ENCODE results near the gene MIEN1. TPM values are rescaled to one million over a fixed set of nuclear protein-coding genes. Genes with fewer than 3 reads are reported as not detected.

Gene MIEN1, protein sequence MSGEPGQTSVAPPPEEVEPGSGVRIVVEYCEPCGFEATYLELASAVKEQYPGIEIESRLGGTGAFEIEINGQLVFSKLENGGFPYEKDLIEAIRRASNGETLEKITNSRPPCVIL
- 10 to 100 TPM; 47.0 to 57.3 (median 52.7) TPM for total RNA-seq

DNA sequence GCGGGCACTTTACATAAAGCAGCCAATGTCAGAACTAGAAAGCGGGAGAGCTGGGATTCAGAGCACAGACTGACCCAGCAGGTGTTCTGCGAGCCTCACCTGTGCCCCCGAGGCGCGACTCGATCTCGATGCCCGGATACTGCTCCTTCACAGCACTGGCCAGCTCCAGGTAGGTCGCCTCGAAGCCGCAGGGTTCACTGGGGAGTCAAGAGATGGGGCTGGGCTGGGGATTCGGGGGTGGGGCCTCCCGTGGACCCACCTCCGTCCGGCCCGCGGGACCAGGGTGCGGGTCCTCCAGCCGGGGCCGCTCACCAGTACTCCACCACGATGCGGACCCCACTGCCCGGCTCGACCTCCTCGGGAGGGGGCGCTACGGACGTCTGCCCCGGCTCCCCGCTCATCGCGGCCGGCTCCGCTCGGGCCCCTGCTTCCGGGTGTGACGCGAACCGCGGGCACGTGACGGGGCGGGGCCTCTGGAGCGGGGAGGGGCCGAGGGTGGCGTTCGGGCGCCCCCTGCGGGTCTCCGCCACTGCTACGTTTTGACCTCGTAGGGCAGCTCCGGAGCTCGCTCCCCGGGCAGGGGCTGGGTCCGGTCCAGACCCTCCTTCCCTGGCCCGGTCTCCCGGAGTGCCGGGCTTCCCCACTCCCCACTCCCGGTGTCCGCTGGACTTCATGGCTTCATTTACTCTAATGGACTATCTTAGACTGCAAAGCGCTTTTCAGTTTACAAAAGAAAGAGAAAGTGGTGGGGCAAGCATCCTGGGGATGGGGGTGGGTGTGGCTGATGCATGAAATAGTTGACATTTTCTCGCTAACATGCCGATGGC, at the start of gene MIEN1:
Gene MIEN1 (minus strand): TSS at position 438 of the 827 bp plus-strand sequence. CDS start 37 bp downstream, at position 401.
- Histone ChIP-seq H3K27ac (replicated peaks in 1 of 4) (peak within 1 kb of the TSS; percentile 87 to 92 (median 90)), H3K4me3 (peak within 1 kb of the TSS; percentile 74 to 92 (median 88)), H3K36me3 (peaks cover 10 to 40% (median 36%) of the 10 kb centered on the region in 4 donors), H3K9me3 (no peaks in the 10 kb centered on the region), H3K27me3 (peaks cover 0 to 5% (median 0%) of the 10 kb centered on the region in 4 donors), H3K4me1 (peaks cover 11 to 22% (median 16%) of the 10 kb centered on the region in 4 donors)
- peak; percentile 97 for DNase-seq (ENCODE audit: extremely low spot score)
- peak; percentile 89 to 97 for TF ChIP-seq POLR2AphosphoS5 (IDR thresholded peaks at IDR 0.05)
- TF ChIP-seq POLR2A (IDR thresholded peaks at IDR 0.05; ENCODE audit: low read depth) = peak; percentile 82
- TF ChIP-seq, protein P1, sequence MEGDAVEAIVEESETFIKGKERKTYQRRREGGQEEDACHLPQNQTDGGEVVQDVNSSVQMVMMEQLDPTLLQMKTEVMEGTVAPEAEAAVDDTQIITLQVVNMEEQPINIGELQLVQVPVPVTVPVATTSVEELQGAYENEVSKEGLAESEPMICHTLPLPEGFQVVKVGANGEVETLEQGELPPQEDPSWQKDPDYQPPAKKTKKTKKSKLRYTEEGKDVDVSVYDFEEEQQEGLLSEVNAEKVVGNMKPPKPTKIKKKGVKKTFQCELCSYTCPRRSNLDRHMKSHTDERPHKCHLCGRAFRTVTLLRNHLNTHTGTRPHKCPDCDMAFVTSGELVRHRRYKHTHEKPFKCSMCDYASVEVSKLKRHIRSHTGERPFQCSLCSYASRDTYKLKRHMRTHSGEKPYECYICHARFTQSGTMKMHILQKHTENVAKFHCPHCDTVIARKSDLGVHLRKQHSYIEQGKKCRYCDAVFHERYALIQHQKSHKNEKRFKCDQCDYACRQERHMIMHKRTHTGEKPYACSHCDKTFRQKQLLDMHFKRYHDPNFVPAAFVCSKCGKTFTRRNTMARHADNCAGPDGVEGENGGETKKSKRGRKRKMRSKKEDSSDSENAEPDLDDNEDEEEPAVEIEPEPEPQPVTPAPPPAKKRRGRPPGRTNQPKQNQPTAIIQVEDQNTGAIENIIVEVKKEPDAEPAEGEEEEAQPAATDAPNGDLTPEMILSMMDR (IDR thresholded peaks at IDR 0.05) = peak; percentile 90 to 94 (median 90)
- no peak for TF ChIP-seq EP300 (IDR thresholded peaks at IDR 0.05)
- intact Hi-C loops (cut with DNase I) = no loop called here
- 1% methylated on average over 21 of the region's 65 CpGs for WGBS

DNA sequence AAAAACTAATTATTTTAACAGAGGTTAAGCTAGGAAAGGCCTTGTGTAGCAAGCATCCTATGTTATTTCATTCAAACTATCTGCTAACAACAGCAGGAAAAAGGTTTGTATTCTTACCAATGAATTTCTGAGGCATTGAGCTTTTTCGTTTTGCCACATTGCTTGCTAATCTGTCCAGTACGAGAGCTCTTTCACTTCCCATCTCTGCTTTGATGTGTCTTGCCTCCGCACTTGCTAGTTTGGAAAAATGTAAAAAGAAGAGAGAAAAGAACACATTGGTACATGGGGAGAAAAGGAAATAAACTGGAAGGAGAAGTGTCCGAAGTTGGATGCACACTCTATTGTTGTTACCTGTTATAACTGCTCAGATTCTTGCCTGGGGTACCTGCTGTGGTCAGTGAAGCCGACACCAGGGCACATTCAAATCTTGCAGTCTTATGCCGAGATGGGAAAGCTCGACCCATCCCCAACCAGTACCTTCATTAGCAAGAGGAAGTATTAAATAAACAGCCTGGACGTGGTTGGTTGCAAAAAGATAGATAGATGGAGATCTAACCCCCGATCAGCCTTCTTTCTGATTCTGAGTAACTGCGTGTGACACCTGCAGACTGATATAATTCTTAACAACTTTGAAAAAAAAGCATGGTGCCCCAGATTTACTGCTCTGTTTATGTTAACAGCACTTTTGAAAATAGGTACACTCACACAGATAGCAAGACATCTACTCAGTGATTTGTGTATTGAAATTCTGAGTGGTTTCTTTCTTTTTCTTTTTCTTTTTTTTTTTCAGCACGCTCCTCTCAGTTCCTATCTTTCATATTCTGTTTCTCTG, 47.4 kb upstream of the MIEN1 start:
- TF ChIP-seq POLR2AphosphoS5 (IDR thresholded peaks at IDR 0.05) (no peak), POLR2A (IDR thresholded peaks at IDR 0.05; ENCODE audit: low read depth) (no peak), EP300 (IDR thresholded peaks at IDR 0.05) (no peak)
- TF ChIP-seq, protein P1 (IDR thresholded peaks at IDR 0.05) = no peak
- H3K4me1 ChIP-seq = no peaks in the 10 kb centered on the region
- H3K4me3 ChIP-seq = peak overlapping the region in 1 of 4 donors; percentile 4
- no peaks in the 10 kb centered on the region for H3K36me3 ChIP-seq
- DNase-seq (ENCODE audit: extremely low spot score) = no peak
- H3K27ac ChIP-seq (replicated peaks in 1 of 4) = no peak overlapping the region
- intact Hi-C loops (cut with DNase I) = no loop called here
- peaks cover 0 to 66% (median 0%) of the 10 kb centered on the region in 4 donors for H3K27me3 ChIP-seq
- WGBS = 47% methylated on average over 11 of the region's 11 CpGs
- no peaks in the 10 kb centered on the region for H3K9me3 ChIP-seq

DNA sequence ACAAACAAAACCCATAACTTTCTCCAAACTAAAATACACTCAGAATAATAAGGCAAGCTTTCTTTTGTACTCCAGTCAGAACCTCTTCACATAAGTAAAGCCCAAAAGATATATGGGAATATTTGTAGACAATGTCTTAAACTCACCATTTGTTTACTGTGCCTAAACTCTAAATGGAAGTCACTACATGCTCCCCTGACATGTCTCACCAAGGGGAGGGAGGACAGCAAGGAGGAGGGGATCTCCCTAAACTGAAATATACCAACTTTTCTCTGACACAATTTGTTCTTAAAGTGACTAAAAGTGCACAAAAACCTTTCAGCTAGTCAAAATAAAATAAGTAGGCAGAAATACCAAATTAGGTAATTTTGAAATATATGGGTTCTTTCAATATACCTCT, 45.9 kb upstream of the MIEN1 start:
- H3K4me3 ChIP-seq = no peak overlapping the region
- TF ChIP-seq POLR2AphosphoS5 (IDR thresholded peaks at IDR 0.05) (no peak), POLR2A (IDR thresholded peaks at IDR 0.05; ENCODE audit: low read depth) (no peak), EP300 (IDR thresholded peaks at IDR 0.05) (no peak)
- TF ChIP-seq, protein P1 (IDR thresholded peaks at IDR 0.05) = no peak

DNA sequence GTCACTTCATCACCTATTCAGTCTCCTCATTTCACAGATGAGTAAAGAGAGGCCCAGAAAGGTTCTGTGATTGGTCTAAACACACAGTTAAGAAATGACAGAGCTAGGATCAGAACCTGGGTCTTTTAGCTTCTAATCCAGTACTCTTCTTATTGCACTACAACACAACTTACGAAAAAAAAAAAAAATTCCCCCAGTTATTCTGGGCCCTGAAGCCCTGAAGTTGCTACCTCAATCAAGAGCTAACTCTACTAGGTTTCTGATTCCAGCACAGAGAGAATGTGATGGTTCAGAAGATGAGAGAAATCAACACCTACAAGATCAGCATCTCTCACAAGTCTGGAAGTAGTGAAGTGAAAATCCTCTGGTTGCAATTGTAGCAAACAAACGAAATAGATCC, 44.7 kb upstream of the MIEN1 start:
- no peak overlapping the region for H3K4me3 ChIP-seq
- H3K27me3 ChIP-seq = peaks cover 0 to 56% (median 0%) of the 10 kb centered on the region in 4 donors
- H3K27ac ChIP-seq (replicated peaks in 1 of 4) = no peak overlapping the region
- H3K9me3 ChIP-seq = no peaks in the 10 kb centered on the region
- TF ChIP-seq, protein P1 (IDR thresholded peaks at IDR 0.05) = no peak
- no peak for TF ChIP-seq EP300 (IDR thresholded peaks at IDR 0.05)
- TF ChIP-seq POLR2AphosphoS5 (IDR thresholded peaks at IDR 0.05) = no peak
- no peak for TF ChIP-seq POLR2A (IDR thresholded peaks at IDR 0.05; ENCODE audit: low read depth)
- no peaks in the 10 kb centered on the region for H3K36me3 ChIP-seq
- 78% methylated on average over 2 of the region's 2 CpGs for WGBS
- no peaks in the 10 kb centered on the region for H3K4me1 ChIP-seq
- no peak for DNase-seq (ENCODE audit: extremely low spot score)
- intact Hi-C loops (cut with DNase I) = no loop called here

More for the DNA sequence above, 45.9 kb upstream of the MIEN1 start:
- Histone ChIP-seq H3K27me3 (peaks cover 0 to 62% (median 0%) of the 10 kb centered on the region in 4 donors), H3K9me3 (no peaks in the 10 kb centered on the region), H3K4me1 (no peaks in the 10 kb centered on the region), H3K36me3 (no peaks in the 10 kb centered on the region), H3K27ac (replicated peaks in 1 of 4) (no peak overlapping the region)
- no peak for DNase-seq (ENCODE audit: extremely low spot score)
- intact Hi-C loops (cut with DNase I) = no loop called here

Measured in esophagus muscularis mucosa (tissue), 4 donors.